ENCODE results near the gene TMLHE. TPM values are rescaled to one million over a fixed set of nuclear protein-coding genes. Genes with fewer than 3 reads are reported as not detected.

The TMLHE gene
- total and polyA plus RNA-seq, 10 of the 15 experiments (the other 5 are each of a cell fraction or from before 2014, with no cell fraction given), result 7.1 to 21.7 (median 13.6) TPM

DNA sequence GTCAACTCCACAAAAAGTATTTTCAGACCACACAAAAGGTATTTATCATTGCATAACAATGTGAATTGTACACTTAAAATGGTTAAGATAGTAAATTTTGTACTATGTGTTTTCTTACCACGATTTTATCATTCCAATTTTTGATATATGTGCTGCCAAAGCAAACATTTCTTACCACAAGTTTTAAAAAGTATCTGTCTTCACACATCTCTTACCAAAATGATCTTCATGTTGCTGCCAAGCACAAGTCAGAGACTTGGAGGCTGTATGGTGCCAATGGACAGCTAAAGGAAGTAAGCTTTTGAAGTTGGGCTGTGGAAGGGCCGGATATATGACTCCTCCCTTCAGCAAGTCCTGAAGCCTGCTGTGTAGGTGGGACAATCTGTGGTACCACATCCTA is 67.9 kb downstream of the TMLHE start:
- Histone ChIP-seq H3K4me2 (ENCODE audit: control insufficient read depth, insufficient read depth) (no peak overlapping the region), H3K79me2 (ENCODE audit: control insufficient read depth, insufficient read depth, low read length) (no peaks in the 10 kb centered on the region), H3K4me1 (ENCODE audit: control insufficient read depth, insufficient read depth, low read length) (no peaks in the 10 kb centered on the region), H3K27ac (ENCODE audit: control insufficient read depth, insufficient read depth) (no peak overlapping the region), H4K20me1 (ENCODE audit: control insufficient read depth, insufficient read depth) (no peaks in the 10 kb centered on the region), H2AFZ (ENCODE audit: control insufficient read depth, low read depth, low read length) (no peak overlapping the region), H3K36me3 (ENCODE audit: control insufficient read depth in 2 of 2, insufficient read depth in 2 of 2, low read length in 1 of 2) (no peaks in the 10 kb centered on the region), H3K9me3 (replicated peaks; ENCODE audit: control insufficient read depth, insufficient read depth, low read length) (no peaks in the 10 kb centered on the region; the same call in 2 of the 3 replicates), H3K4me3 (no peak overlapping the region), H3K27me3 (replicated peaks in 1 of 2; ENCODE audit: control insufficient read depth in 2 of 2, insufficient read depth in 2 of 2, low read length in 1 of 2) (no peaks in the 10 kb centered on the region), H3K9ac (ENCODE audit: control insufficient read depth, insufficient read depth, low read length) (no peak overlapping the region)
- RAD21 ChIA-PET (ENCODE audit: unreplicated experiment), result no interaction called here
- CTCF ChIA-PET, result no interaction called here
- WGBS (ENCODE audit: insufficient coverage, insufficient replicate concordance, low lambda C conversion rate, missing lambda C conversion rate), result 12% methylated on average over 2 of the region's 2 CpGs
- in situ Hi-C loops (cut with MboI), result loop anchor here (25.0 kb wide), 2 partner anchors 133 to 258 kb away; no protein-coding TSS in a partner anchor
- intact Hi-C loops (cut with micrococcal nuclease; ENCODE audit: unreplicated experiment), result no loop called here
- POLR2A ChIA-PET, result no interaction called here
- DNase-seq (ENCODE audit: low read depth, low spot score), result no peak
- no TSS peak for BruUV-seq (replicated peaks)
- SMC1A ChIA-PET (ENCODE audit: uncharacterized antibody, unreplicated experiment), result no interaction called here
- no peak for ATAC-seq
- FAIRE-seq, result no peak
- TF ChIP-seq USF1 (IDR thresholded peaks at IDR 0.05; ENCODE audit: borderline replicate concordance, extremely low read length, insufficient read depth, low read depth, low read length), result no peak
- TF ChIP-seq CUX1 (IDR thresholded peaks at IDR 0.05; ENCODE audit: insufficient replicate concordance, low read depth, low read length), result no peak
- TF ChIP-seq ETV6 (conservative IDR thresholded peaks at IDR 0.05 in 1 of 2, IDR thresholded peaks at IDR 0.05 in 1 of 2; ENCODE audit: borderline replicate concordance in 1 of 2, low read depth in 1 of 2), result no peak
- no peak for TF ChIP-seq NFIC (IDR thresholded peaks at IDR 0.05; ENCODE audit: low read depth, low read length)
- TF ChIP-seq SREBF2 (IDR thresholded peaks at IDR 0.05; ENCODE audit: low read length), result no peak
- TF ChIP-seq BCL11A (IDR thresholded peaks at IDR 0.05; ENCODE audit: low read depth, low read length), result no peak
- TF ChIP-seq ZNF24 (IDR thresholded peaks at IDR 0.05), result no peak
- TF ChIP-seq YBX1 (IDR thresholded peaks at IDR 0.05), result no peak
- TF ChIP-seq MTA2 (IDR thresholded peaks at IDR 0.05; ENCODE audit: low read depth), result no peak
- no peak for TF ChIP-seq FOXK2 (IDR thresholded peaks at IDR 0.05)
- no peak for TF ChIP-seq HDAC2 (IDR thresholded peaks at IDR 0.05)
- TF ChIP-seq HDGF (IDR thresholded peaks at IDR 0.05), result no peak
- TF ChIP-seq IKZF2 (IDR thresholded peaks at IDR 0.05), result no peak
- TF ChIP-seq, protein P1, sequence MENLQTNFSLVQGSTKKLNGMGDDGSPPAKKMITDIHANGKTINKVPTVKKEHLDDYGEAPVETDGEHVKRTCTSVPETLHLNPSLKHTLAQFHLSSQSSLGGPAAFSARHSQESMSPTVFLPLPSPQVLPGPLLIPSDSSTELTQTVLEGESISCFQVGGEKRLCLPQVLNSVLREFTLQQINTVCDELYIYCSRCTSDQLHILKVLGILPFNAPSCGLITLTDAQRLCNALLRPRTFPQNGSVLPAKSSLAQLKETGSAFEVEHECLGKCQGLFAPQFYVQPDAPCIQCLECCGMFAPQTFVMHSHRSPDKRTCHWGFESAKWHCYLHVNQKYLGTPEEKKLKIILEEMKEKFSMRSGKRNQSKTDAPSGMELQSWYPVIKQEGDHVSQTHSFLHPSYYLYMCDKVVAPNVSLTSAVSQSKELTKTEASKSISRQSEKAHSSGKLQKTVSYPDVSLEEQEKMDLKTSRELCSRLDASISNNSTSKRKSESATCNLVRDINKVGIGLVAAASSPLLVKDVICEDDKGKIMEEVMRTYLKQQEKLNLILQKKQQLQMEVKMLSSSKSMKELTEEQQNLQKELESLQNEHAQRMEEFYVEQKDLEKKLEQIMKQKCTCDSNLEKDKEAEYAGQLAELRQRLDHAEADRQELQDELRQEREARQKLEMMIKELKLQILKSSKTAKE (IDR thresholded peaks at IDR 0.05; ENCODE audit: low read depth, poor library complexity, severe bottlenecking), result no peak
- TF ChIP-seq, protein P2, sequence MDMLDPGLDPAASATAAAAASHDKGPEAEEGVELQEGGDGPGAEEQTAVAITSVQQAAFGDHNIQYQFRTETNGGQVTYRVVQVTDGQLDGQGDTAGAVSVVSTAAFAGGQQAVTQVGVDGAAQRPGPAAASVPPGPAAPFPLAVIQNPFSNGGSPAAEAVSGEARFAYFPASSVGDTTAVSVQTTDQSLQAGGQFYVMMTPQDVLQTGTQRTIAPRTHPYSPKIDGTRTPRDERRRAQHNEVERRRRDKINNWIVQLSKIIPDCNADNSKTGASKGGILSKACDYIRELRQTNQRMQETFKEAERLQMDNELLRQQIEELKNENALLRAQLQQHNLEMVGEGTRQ (IDR thresholded peaks at IDR 0.05; ENCODE audit: borderline replicate concordance, low read depth, low read length), result no peak
- no peak for TF ChIP-seq FOS (IDR thresholded peaks at IDR 0.05; ENCODE audit: borderline replicate concordance, extremely low read depth, insufficient read length)
- no peak for TF ChIP-seq ESRRA (IDR thresholded peaks at IDR 0.05; ENCODE audit: low read length)

Data from GM12878 (cell line).